Astrocyte (in vitro differentiated cells and primary cell): ENCODE results near the gene MBNL2. TPM values are rescaled to one million over a fixed set of nuclear protein-coding genes. Genes with fewer than 3 reads are reported as not detected.

Experiments
- DNase-seq: peaks from one replicate; pipeline ENCODE4 v3.0.0-alpha.2; 2010; ENCODE audit warnings: low read depth
- FAIRE-seq: peaks from 2 replicates; lab custom pipeline; 2011; peaks lifted over from hg19 to GRCh38; lab: Jason Lieb, UNC
- H2AFZ ChIP-seq: 2 replicates; pipeline ENCODE4 v1.6.0; 2012; ENCODE audit warnings: low read depth, low read length, inconsistent platforms
- H3K27ac ChIP-seq: 2 replicates; pipeline ENCODE4 v1.5.1; 2011; ENCODE audit warnings: low read depth, low read length, inconsistent platforms
- H3K27me3 ChIP-seq: 2 replicates; pipeline ENCODE4 v1.6.0; 2011; ENCODE audit warnings: low read length, inconsistent platforms; ENCODE audit not compliant: insufficient read depth
- H3K36me3 ChIP-seq: 2 replicates; pipeline ENCODE4 v1.5.1; 2011; ENCODE audit warnings: low read length, inconsistent platforms; ENCODE audit not compliant: insufficient read depth
- H3K4me1 ChIP-seq: 2 replicates; pipeline ENCODE4 v1.5.1; 2011; ENCODE audit warnings: low read length, inconsistent platforms; ENCODE audit not compliant: insufficient read depth
- H3K4me2 ChIP-seq: 2 replicates; pipeline ENCODE4 v1.6.0; 2012; ENCODE audit warnings: low read length, inconsistent platforms
- H3K4me3 ChIP-seq: 2 replicates; pipeline ENCODE4 v1.5.1; 2011; ENCODE audit warnings: low read depth, mild to moderate bottlenecking, low read length, inconsistent platforms; ENCODE audit not compliant: insufficient read depth
- H3K79me2 ChIP-seq: 2 replicates; pipeline ENCODE4 v1.6.0; 2012; ENCODE audit warnings: mild to moderate bottlenecking, low read length, inconsistent platforms; ENCODE audit not compliant: insufficient read depth
- H3K9ac ChIP-seq: 2 replicates; pipeline ENCODE4 v1.6.0; 2012; ENCODE audit warnings: mild to moderate bottlenecking, low read length, inconsistent platforms
- H3K9me3 ChIP-seq: 2 replicates; pipeline ENCODE4 v1.5.1; 2012; ENCODE audit warnings: low read depth, mild to moderate bottlenecking, low read length, inconsistent platforms; ENCODE audit not compliant: insufficient read depth
- H4K20me1 ChIP-seq: 2 replicates; pipeline ENCODE4 v1.6.0; 2012; ENCODE audit warnings: low read length, inconsistent platforms; ENCODE audit not compliant: insufficient read depth
- H3K27ac Mint-ChIP-seq: one replicate; pipeline ENCODE4 v1.8.0; 2021; ENCODE audit warnings: mild to moderate bottlenecking, mixed read lengths; ENCODE audit not compliant: unreplicated experiment
- H3K27me3 Mint-ChIP-seq: one replicate; pipeline ENCODE4 v1.8.0; 2021; ENCODE audit warnings: low read depth, mixed read lengths; ENCODE audit not compliant: unreplicated experiment
- H3K36me3 Mint-ChIP-seq: one replicate; pipeline ENCODE4 v1.8.0; 2021; ENCODE audit warnings: low read depth, mixed read lengths; ENCODE audit not compliant: unreplicated experiment
- H3K4me1 Mint-ChIP-seq: one replicate; pipeline ENCODE4 v1.8.0; 2021; ENCODE audit warnings: low read depth, mixed read lengths; ENCODE audit not compliant: unreplicated experiment
- H3K4me3 Mint-ChIP-seq: one replicate; pipeline ENCODE4 v1.8.0; 2021; ENCODE audit warnings: mild to moderate bottlenecking, moderate library complexity, mixed read lengths; ENCODE audit not compliant: unreplicated experiment
- H3K9me3 Mint-ChIP-seq: one replicate; pipeline ENCODE4 v1.8.0; 2021; ENCODE audit warnings: mild to moderate bottlenecking, mixed read lengths; ENCODE audit not compliant: unreplicated experiment
- CTCF ChIP-seq: IDR thresholded peaks from 2 replicates; pipeline ENCODE4 v1.5.1; 2011; ENCODE audit warnings: low read depth, mild to moderate bottlenecking, inconsistent platforms, low read length, moderate library complexity; ENCODE audit not compliant: insufficient read depth
- EZH2 ChIP-seq: IDR thresholded peaks from 2 replicates; pipeline ENCODE4 v1.6.1; 2012; ENCODE audit warnings: mild to moderate bottlenecking, low read length, inconsistent platforms; ENCODE audit not compliant: insufficient read depth
- total RNA-seq: library from RNA; stranded (reverse); gene quantifications from 2 replicates; pipeline ENCODE4 v1.2.1, GENCODE V29; 2021

Gene MBNL2
- total RNA-seq, 1 donor from 2014 or later, result 66.5 TPM

- Histone ChIP-seq H3K4me2 (peak overlapping the region; percentile 80), H3K79me2 (peaks cover 10% of the 10 kb centered on the region), H3K27ac (no peak overlapping the region), H3K36me3 (no peaks in the 10 kb centered on the region), H3K4me1 (peaks cover 6% of the 10 kb centered on the region), H3K27me3 (no peaks in the 10 kb centered on the region), H3K4me3 (no peak overlapping the region), H3K9me3 (no peaks in the 10 kb centered on the region), H4K20me1 (peaks cover 6% of the 10 kb centered on the region), H3K9ac (peak overlapping the region; percentile 46), H2AFZ (no peak overlapping the region)
- Mint-ChIP-seq H3K4me3 (no peak overlapping the region), H3K27me3 (no peaks in the 10 kb centered on the region), H3K4me1 (peaks cover 17% of the 10 kb centered on the region), H3K27ac (peak overlapping the region; percentile 75), H3K36me3 (no peaks in the 10 kb centered on the region), H3K9me3 (no peaks in the 10 kb centered on the region)
- FAIRE-seq (no peak), DNase-seq (no peak)
- TF ChIP-seq EZH2 (no peak), CTCF (no peak)
Measured at GRCh38 chr13:97430296-97430695, 208.2 kb downstream of the MBNL2 start.

GRCh38 chr13:97431171-97431764 is 209.1 kb downstream of the MBNL2 start:
- peak overlapping the region; percentile 94 for H3K4me3 Mint-ChIP-seq
- DNase-seq (no peak), FAIRE-seq (no peak)
- H3K27ac ChIP-seq, result no peak overlapping the region
- H3K36me3 ChIP-seq, result no peaks in the 10 kb centered on the region
- peaks cover 19% of the 10 kb centered on the region for H3K4me1 Mint-ChIP-seq
- no peak for TF ChIP-seq EZH2
- no peaks in the 10 kb centered on the region for H3K9me3 Mint-ChIP-seq
- peaks cover 20% of the 10 kb centered on the region for H3K79me2 ChIP-seq
- H3K27me3 Mint-ChIP-seq, result no peaks in the 10 kb centered on the region
- H3K9me3 ChIP-seq, result no peaks in the 10 kb centered on the region
- peaks cover 13% of the 10 kb centered on the region for H4K20me1 ChIP-seq
- peak overlapping the region; percentile 86 for H3K4me2 ChIP-seq
- H3K4me3 ChIP-seq, result no peak overlapping the region
- no peaks in the 10 kb centered on the region for H3K36me3 Mint-ChIP-seq
- H3K27ac Mint-ChIP-seq, result no peak overlapping the region
- H3K9ac ChIP-seq, result no peak overlapping the region
- H3K27me3 ChIP-seq, result no peaks in the 10 kb centered on the region
- no peak overlapping the region for H2AFZ ChIP-seq
- H3K4me1 ChIP-seq, result peaks cover 6% of the 10 kb centered on the region

- peak overlapping the region; percentile 86 for H3K9ac ChIP-seq
- TF ChIP-seq CTCF, result no peak
- no peak for TF ChIP-seq EZH2
- H3K79me2 ChIP-seq, result peaks cover 31% of the 10 kb centered on the region
- H3K9me3 ChIP-seq, result no peaks in the 10 kb centered on the region
- H3K27me3 Mint-ChIP-seq, result no peaks in the 10 kb centered on the region
- H3K4me1 ChIP-seq, result peaks cover 6% of the 10 kb centered on the region
- H3K36me3 Mint-ChIP-seq, result no peaks in the 10 kb centered on the region
- peaks cover 20% of the 10 kb centered on the region for H4K20me1 ChIP-seq
- peak overlapping the region; percentile 92 for H2AFZ ChIP-seq
- FAIRE-seq (no peak), DNase-seq (no peak)
- H3K27ac Mint-ChIP-seq, result peak overlapping the region; percentile 86
- H3K9me3 Mint-ChIP-seq, result no peaks in the 10 kb centered on the region
- peak overlapping the region; percentile 100 for H3K27ac ChIP-seq
- H3K36me3 ChIP-seq, result no peaks in the 10 kb centered on the region
- peak overlapping the region; percentile 86 for H3K4me2 ChIP-seq
- peak overlapping the region; percentile 94 for H3K4me3 Mint-ChIP-seq
- no peaks in the 10 kb centered on the region for H3K27me3 ChIP-seq
- peaks cover 23% of the 10 kb centered on the region for H3K4me1 Mint-ChIP-seq
- H3K4me3 ChIP-seq, result peak overlapping the region; percentile 92
Measured at GRCh38 chr13:97432232-97432916, 210.2 kb downstream of the MBNL2 start.
